Activated CD4-positive, alpha-beta T cell treated with anti-CD3 and anti-CD28 coated beads, Interleukin-2, amount 50 U/mL, for 4 hours (primary cell): ENCODE data around the gene GSK3A.
"Not testable (repeated sequence)": the region's sequence is repeated elsewhere in the genome, so short reads cannot be mapped to it uniquely, and the experiment has no call there.

Experiments
- DNase-seq, 2 experiments: peaks; one replicate each; pipeline ENCODE4 v3.0.0-alpha.2; 2020

GSK3A gene

GRCh38 chr19:42267644-42268141 is 25.3 kb upstream of the GSK3A start:
- no peak for DNase-seq

GRCh38 chr19:42266928-42267603 is 24.7 kb upstream of the GSK3A start:
- not testable (repeated sequence) for DNase-seq

- not testable (repeated sequence) for DNase-seq
These were observed 23.7 kb upstream of the GSK3A start for GRCh38 chr19:42266105-42266504.

- DNase-seq: no peak
These were observed 19.4 kb upstream of the GSK3A start for GRCh38 chr19:42261763-42262162.

- DNase-seq: not testable (repeated sequence)
These were observed 15.4 kb upstream of the GSK3A start for GRCh38 chr19:42257842-42258241.

GRCh38 chr19:42255766-42256745 is 13.7 kb upstream of the GSK3A start:
- DNase-seq: no peak

GRCh38 chr19:42254850-42255765 is 12.7 kb upstream of the GSK3A start, which contains the start of gene ERF:
Gene ERF, minus strand, starts transcription at chr19:42255128. Its CDS starts 129 bp downstream, at chr19:42254999.
- peak; percentile 89 to 90 for DNase-seq

- peak; percentile 73 to 79 for DNase-seq
These were observed 11.9 kb upstream of the GSK3A start for GRCh38 chr19:42254089-42254849.

- DNase-seq: peak; percentile 52
These were observed 11.1 kb upstream of the GSK3A start for GRCh38 chr19:42253245-42254088.

- no peak for DNase-seq
These were observed 10.2 kb upstream of the GSK3A start for GRCh38 chr19:42252365-42253244.

GRCh38 chr19:42251572-42252358 is 9.4 kb upstream of the GSK3A start:
- no peak for DNase-seq

- no peak for DNase-seq
These were observed 8.5 kb upstream of the GSK3A start for GRCh38 chr19:42250666-42251531.

- DNase-seq: no peak
These were observed 7.8 kb upstream of the GSK3A start for GRCh38 chr19:42250183-42250665.

- DNase-seq: no peak
These were observed 7.4 kb upstream of the GSK3A start for GRCh38 chr19:42249769-42250168.

- DNase-seq: no peak
These were observed 6.8 kb upstream of the GSK3A start for GRCh38 chr19:42249149-42249750.

- no peak for DNase-seq
These were observed 6.1 kb upstream of the GSK3A start for GRCh38 chr19:42248270-42249148.
